Skeletal muscle satellite cell (primary cell): ENCODE results near the gene MKLN1.

Experiments
- H3K27me3 ChIP-seq: 2 replicates; pipeline ENCODE4 v1.7.0; 2013; ENCODE audit warnings: low read length; ENCODE audit not compliant: control insufficient read depth, insufficient read depth
- H3K36me3 ChIP-seq: 2 replicates; pipeline ENCODE4 v1.7.0; 2013; ENCODE audit warnings: mild to moderate bottlenecking, control low read depth, low read length; ENCODE audit not compliant: insufficient read depth
- H3K4me1 ChIP-seq: 2 replicates; pipeline ENCODE4 v1.7.0; 2013; ENCODE audit warnings: low read length; ENCODE audit not compliant: control insufficient read depth, insufficient read depth
- H3K4me2 ChIP-seq: 2 replicates; pipeline ENCODE4 v1.7.0; 2013; ENCODE audit warnings: mild to moderate bottlenecking, low read length
- H3K4me3 ChIP-seq: 2 replicates; pipeline ENCODE4 v1.7.0; 2013; ENCODE audit warnings: low read length
- H3K9ac ChIP-seq: 2 replicates; pipeline ENCODE4 v1.7.0; 2013; ENCODE audit warnings: mild to moderate bottlenecking, low read depth, low read length, moderate library complexity
- H3K9me3 ChIP-seq: replicated peaks from 2 replicates; pipeline ENCODE4 v1.7.0; 2013; ENCODE audit warnings: mild to moderate bottlenecking, control low read depth, low read length

MKLN1 gene

GRCh38 chr7:131335639-131336381 is 8.1 kb downstream of the MKLN1 start:
- Histone ChIP-seq H3K4me3 (no peak overlapping the region), H3K9ac (no peak overlapping the region), H3K9me3 (peaks cover 11% of the 10 kb centered on the region)

GRCh38 chr7:131336956-131337355 is 9.3 kb downstream of the MKLN1 start:
- no peak overlapping the region for H3K4me2 ChIP-seq
- H3K9me3 ChIP-seq = peaks cover 11% of the 10 kb centered on the region
- no peaks in the 10 kb centered on the region for H3K27me3 ChIP-seq
- H3K4me3 ChIP-seq = no peak overlapping the region
- no peak overlapping the region for H3K9ac ChIP-seq
- no peaks in the 10 kb centered on the region for H3K4me1 ChIP-seq
- H3K36me3 ChIP-seq = peaks cover 14% of the 10 kb centered on the region

More at GRCh38 chr7:131335639-131336381, 8.1 kb downstream of the MKLN1 start:
- H3K36me3 ChIP-seq = peaks cover 14% of the 10 kb centered on the region
- no peaks in the 10 kb centered on the region for H3K27me3 ChIP-seq
- H3K4me1 ChIP-seq = no peaks in the 10 kb centered on the region
- H3K4me2 ChIP-seq = no peak overlapping the region

- Histone ChIP-seq H3K9me3 (peaks cover 11% of the 10 kb centered on the region), H3K4me1 (no peaks in the 10 kb centered on the region), H3K9ac (no peak overlapping the region), H3K4me3 (no peak overlapping the region), H3K36me3 (peaks cover 14% of the 10 kb centered on the region), H3K4me2 (no peak overlapping the region), H3K27me3 (no peaks in the 10 kb centered on the region)
Measured at GRCh38 chr7:131338173-131338572, 10.5 kb downstream of the MKLN1 start.

GRCh38 chr7:131338691-131339390 is 11.2 kb downstream of the MKLN1 start:
- peaks cover 14% of the 10 kb centered on the region for H3K36me3 ChIP-seq
- no peak overlapping the region for H3K9ac ChIP-seq

GRCh38 chr7:131341690-131342089 is 14.0 kb downstream of the MKLN1 start:
- H3K9ac ChIP-seq = no peak overlapping the region
- no peak overlapping the region for H3K4me3 ChIP-seq
- H3K36me3 ChIP-seq = peaks cover 14% of the 10 kb centered on the region
- peaks cover 8% of the 10 kb centered on the region for H3K9me3 ChIP-seq
- no peak overlapping the region for H3K4me2 ChIP-seq
- no peaks in the 10 kb centered on the region for H3K4me1 ChIP-seq
- H3K27me3 ChIP-seq = no peaks in the 10 kb centered on the region

More at GRCh38 chr7:131338691-131339390, 11.2 kb downstream of the MKLN1 start:
- no peaks in the 10 kb centered on the region for H3K27me3 ChIP-seq
- H3K4me3 ChIP-seq = no peak overlapping the region
- no peaks in the 10 kb centered on the region for H3K4me1 ChIP-seq
- peaks cover 11% of the 10 kb centered on the region for H3K9me3 ChIP-seq
- H3K4me2 ChIP-seq = no peak overlapping the region

- no peak overlapping the region for H3K4me3 ChIP-seq
- H3K4me2 ChIP-seq = no peak overlapping the region
- H3K4me1 ChIP-seq = no peaks in the 10 kb centered on the region
- H3K9ac ChIP-seq = no peak overlapping the region
- H3K27me3 ChIP-seq = no peaks in the 10 kb centered on the region
- H3K36me3 ChIP-seq = peaks cover 12% of the 10 kb centered on the region
- peaks cover 3% of the 10 kb centered on the region for H3K9me3 ChIP-seq
Measured at GRCh38 chr7:131342864-131343442, 15.3 kb downstream of the MKLN1 start.

GRCh38 chr7:131346885-131347592 is 19.4 kb downstream of the MKLN1 start:
- Histone ChIP-seq H3K4me1 (no peaks in the 10 kb centered on the region), H3K36me3 (no peaks in the 10 kb centered on the region), H3K9ac (no peak overlapping the region), H3K27me3 (no peaks in the 10 kb centered on the region), H3K9me3 (no peaks in the 10 kb centered on the region), H3K4me2 (no peak overlapping the region), H3K4me3 (no peak overlapping the region)

GRCh38 chr7:131352032-131352431 is 24.4 kb downstream of the MKLN1 start:
- Histone ChIP-seq H3K4me1 (peaks cover 11% of the 10 kb centered on the region), H3K36me3 (no peaks in the 10 kb centered on the region), H3K27me3 (no peaks in the 10 kb centered on the region), H3K9me3 (no peaks in the 10 kb centered on the region), H3K4me2 (no peak overlapping the region), H3K9ac (no peak overlapping the region), H3K4me3 (no peak overlapping the region)

- peak overlapping the region; percentile 5 for H3K4me2 ChIP-seq
Measured at GRCh38 chr7:131354390-131354789, 26.7 kb downstream of the MKLN1 start.

GRCh38 chr7:131355917-131356777 is 28.5 kb downstream of the MKLN1 start:
- no peak overlapping the region for H3K9ac ChIP-seq
- H3K9me3 ChIP-seq = no peaks in the 10 kb centered on the region
- H3K4me1 ChIP-seq = peaks cover 22% of the 10 kb centered on the region
- no peak overlapping the region for H3K4me2 ChIP-seq
- no peaks in the 10 kb centered on the region for H3K36me3 ChIP-seq
- H3K27me3 ChIP-seq = no peaks in the 10 kb centered on the region
- H3K4me3 ChIP-seq = no peak overlapping the region

More at GRCh38 chr7:131354390-131354789, 26.7 kb downstream of the MKLN1 start:
- no peak overlapping the region for H3K4me3 ChIP-seq
- H3K9me3 ChIP-seq = no peaks in the 10 kb centered on the region
- H3K9ac ChIP-seq = no peak overlapping the region
- peaks cover 22% of the 10 kb centered on the region for H3K4me1 ChIP-seq
- no peaks in the 10 kb centered on the region for H3K36me3 ChIP-seq
- H3K27me3 ChIP-seq = no peaks in the 10 kb centered on the region
